ENCODE measurements around the gene CD19.

DNA sequence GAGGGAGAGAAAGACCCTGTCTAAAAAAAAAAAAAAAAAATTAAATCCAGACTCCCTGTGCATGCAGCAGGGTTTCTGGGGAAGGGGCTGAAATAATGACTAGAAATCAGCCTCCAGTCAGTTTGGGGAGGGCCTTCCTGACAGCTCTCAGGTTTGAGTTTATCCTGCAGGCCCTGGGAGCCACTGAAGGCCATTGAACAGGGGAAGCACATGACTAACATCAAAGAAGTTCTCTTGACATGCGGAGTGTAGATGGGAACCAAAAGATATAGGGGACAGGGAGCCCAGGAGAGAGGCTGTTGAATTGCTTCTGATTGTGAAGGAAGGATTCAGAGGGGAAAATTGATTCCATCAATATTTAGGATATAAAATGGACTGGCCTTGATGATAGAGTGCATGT lies 4.0 kb upstream of the CD19 start:
- no peak for TF ChIP-seq POLR2AphosphoS5 (IDR thresholded peaks at IDR 0.05)
- TF ChIP-seq, protein P1, sequence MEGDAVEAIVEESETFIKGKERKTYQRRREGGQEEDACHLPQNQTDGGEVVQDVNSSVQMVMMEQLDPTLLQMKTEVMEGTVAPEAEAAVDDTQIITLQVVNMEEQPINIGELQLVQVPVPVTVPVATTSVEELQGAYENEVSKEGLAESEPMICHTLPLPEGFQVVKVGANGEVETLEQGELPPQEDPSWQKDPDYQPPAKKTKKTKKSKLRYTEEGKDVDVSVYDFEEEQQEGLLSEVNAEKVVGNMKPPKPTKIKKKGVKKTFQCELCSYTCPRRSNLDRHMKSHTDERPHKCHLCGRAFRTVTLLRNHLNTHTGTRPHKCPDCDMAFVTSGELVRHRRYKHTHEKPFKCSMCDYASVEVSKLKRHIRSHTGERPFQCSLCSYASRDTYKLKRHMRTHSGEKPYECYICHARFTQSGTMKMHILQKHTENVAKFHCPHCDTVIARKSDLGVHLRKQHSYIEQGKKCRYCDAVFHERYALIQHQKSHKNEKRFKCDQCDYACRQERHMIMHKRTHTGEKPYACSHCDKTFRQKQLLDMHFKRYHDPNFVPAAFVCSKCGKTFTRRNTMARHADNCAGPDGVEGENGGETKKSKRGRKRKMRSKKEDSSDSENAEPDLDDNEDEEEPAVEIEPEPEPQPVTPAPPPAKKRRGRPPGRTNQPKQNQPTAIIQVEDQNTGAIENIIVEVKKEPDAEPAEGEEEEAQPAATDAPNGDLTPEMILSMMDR (IDR thresholded peaks at IDR 0.05) = no peak
- no peak for TF ChIP-seq POLR2A (IDR thresholded peaks at IDR 0.05)
